A673 (cell line): ENCODE data around the gene CHCHD3. TPM values are rescaled to one million over a fixed set of nuclear protein-coding genes. Genes with fewer than 3 reads are reported as not detected.

ENCODE experiments used
- BruUV-seq: library from RNA; stranded (reverse); fragments of 400-500 nt; replicated peaks from 2 replicates; lab custom pipeline; 2021; lab: Mats Ljungman, UMichigan
- CTCF ChIA-PET: fragments of 300-600 bp; sonication (Branson Sonifier 250); formaldehyde crosslinking; loops from one replicate; lab custom pipeline; 2022; ENCODE audit warnings: antibody characterized with exemption; lab: Charles Lee
- POLR2A ChIA-PET: fragments of 300-600 bp; sonication (Branson Sonifier 250); formaldehyde crosslinking; loops from one replicate; lab custom pipeline; 2022; ENCODE audit warnings: antibody characterized with exemption; ENCODE audit not compliant: low non-redundant PET; lab: Charles Lee
- DNase-seq: peaks from one replicate; pipeline ENCODE4 v3.0.0-alpha.2; 2015; ENCODE audit warnings: low spot score
- H3K27ac ChIP-seq: fragments of 200-600 bp; sonication (generic); 2 replicates; pipeline ENCODE4 v1.5.1; 2016; ENCODE audit warnings: mixed run types, low read depth, mild to moderate bottlenecking, mixed read lengths, antibody characterized with exemption, low read length; ENCODE audit not compliant: poor library complexity, severe bottlenecking
- H3K27me3 ChIP-seq: fragments of 200-600 bp; sonication (generic); replicated peaks from 2 replicates; pipeline ENCODE4 v1.6.1; 2017; ENCODE audit warnings: mixed run types, low read depth, mild to moderate bottlenecking, mixed read lengths, antibody characterized with exemption, low read length; ENCODE audit not compliant: insufficient read depth, poor library complexity
- H3K36me3 ChIP-seq: fragments of 200-600 bp; sonication (generic); 2 replicates; pipeline ENCODE4 v1.6.1; 2016; ENCODE audit warnings: mixed run types, mild to moderate bottlenecking, mixed read lengths, antibody characterized with exemption, low read length; ENCODE audit not compliant: insufficient read depth, poor library complexity, severe bottlenecking
- H3K4me1 ChIP-seq: fragments of 200-600 bp; sonication (generic); 2 replicates; pipeline ENCODE4 v1.6.1; 2017; ENCODE audit warnings: mixed run types, mild to moderate bottlenecking, mixed read lengths, antibody characterized with exemption, low read length; ENCODE audit not compliant: insufficient read depth, poor library complexity, severe bottlenecking
- H3K4me3 ChIP-seq: fragments of 200-600 bp; sonication (generic); 2 replicates; pipeline ENCODE4 v1.5.1; 2016; ENCODE audit warnings: low read depth, mixed run types, mild to moderate bottlenecking, mixed read lengths, low read length; ENCODE audit not compliant: poor library complexity, severe bottlenecking
- H3K9me3 ChIP-seq: fragments of 200-600 bp; sonication (generic); 2 replicates; pipeline ENCODE4 v1.6.1; 2016; ENCODE audit warnings: mixed run types, low read depth, mild to moderate bottlenecking, mixed read lengths, antibody characterized with exemption, low read length; ENCODE audit not compliant: poor library complexity, severe bottlenecking
- EZH2 ChIP-seq: fragments of 200-600 bp; sonication (generic); IDR thresholded peaks from 2 replicates; pipeline ENCODE4 v1.6.1; 2017; ENCODE audit warnings: borderline replicate concordance, low read depth, mild to moderate bottlenecking, mixed read lengths, antibody characterized with exemption, low read length; ENCODE audit not compliant: poor library complexity, severe bottlenecking
- intact Hi-C: fragments of 100-400 bp; cut with micrococcal nuclease; formaldehyde crosslinking; loops from one replicate; pipeline ENCODE4 v1.10.0; 2022; ENCODE audit not compliant: unreplicated experiment
- total RNA-seq: library from RNA; stranded (reverse); gene quantifications from 2 replicates; pipeline ENCODE4 v1.2.3, GENCODE V29; 2021
- TF ChIP-seq, protein P1 (sequence below): fragments of 300-800, 200-600 bp; sonication (generic); conservative IDR thresholded peaks from 2 replicates; pipeline ENCODE4 v1.5.1; 2017; ENCODE audit warnings: low read depth, mild to moderate bottlenecking, antibody characterized with exemption, low read length, moderate library complexity, mixed read lengths

Gene CHCHD3
- total RNA-seq, 1 experiment from 2014 or later = 128 TPM

- no peaks in the 10 kb centered on the region for H3K9me3 ChIP-seq
- H3K36me3 ChIP-seq = no peaks in the 10 kb centered on the region
- no peak for DNase-seq
- intact Hi-C loops = no loop called here
- H3K27ac ChIP-seq = no peak overlapping the region
- no peak for TF ChIP-seq EZH2
- POLR2A ChIA-PET = no interaction called here
- CTCF ChIA-PET = no interaction called here
- H3K27me3 ChIP-seq = peaks cover 18% of the 10 kb centered on the region
- no peaks in the 10 kb centered on the region for H3K4me1 ChIP-seq
- H3K4me3 ChIP-seq = no peak overlapping the region
- BruUV-seq = no TSS peak
Measured at GRCh38 chr7:133099633-133100286, 17.9 kb upstream of the CHCHD3 start.

DNA sequence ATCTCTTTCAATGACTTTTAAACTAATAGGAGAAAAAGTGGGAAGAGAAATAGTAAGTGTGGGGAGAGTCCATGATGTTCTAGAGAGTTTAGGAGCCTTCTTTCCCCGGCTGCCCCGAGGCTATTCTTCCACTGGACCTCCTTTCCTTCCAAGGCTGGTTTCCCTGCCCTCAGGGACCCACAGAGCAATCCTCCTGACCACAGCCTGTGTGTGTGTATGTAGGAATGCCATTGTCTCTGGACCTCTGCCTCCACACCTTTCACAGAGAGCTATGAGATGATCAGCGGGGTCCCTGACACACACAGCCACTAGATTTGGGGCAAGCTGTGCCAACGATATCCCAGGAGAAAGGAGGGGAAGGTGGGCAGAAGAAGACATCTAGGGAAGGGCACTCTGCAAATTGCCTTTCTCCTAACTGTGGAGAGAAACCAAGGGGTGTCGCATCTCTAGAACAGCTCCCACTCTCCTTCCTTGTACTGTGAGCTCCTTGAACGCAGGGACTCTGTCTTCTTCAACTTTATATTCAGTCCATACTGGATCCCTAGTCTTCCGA lies 13.3 kb upstream of the CHCHD3 start:
- no TSS peak for BruUV-seq
- TF ChIP-seq, protein P1, sequence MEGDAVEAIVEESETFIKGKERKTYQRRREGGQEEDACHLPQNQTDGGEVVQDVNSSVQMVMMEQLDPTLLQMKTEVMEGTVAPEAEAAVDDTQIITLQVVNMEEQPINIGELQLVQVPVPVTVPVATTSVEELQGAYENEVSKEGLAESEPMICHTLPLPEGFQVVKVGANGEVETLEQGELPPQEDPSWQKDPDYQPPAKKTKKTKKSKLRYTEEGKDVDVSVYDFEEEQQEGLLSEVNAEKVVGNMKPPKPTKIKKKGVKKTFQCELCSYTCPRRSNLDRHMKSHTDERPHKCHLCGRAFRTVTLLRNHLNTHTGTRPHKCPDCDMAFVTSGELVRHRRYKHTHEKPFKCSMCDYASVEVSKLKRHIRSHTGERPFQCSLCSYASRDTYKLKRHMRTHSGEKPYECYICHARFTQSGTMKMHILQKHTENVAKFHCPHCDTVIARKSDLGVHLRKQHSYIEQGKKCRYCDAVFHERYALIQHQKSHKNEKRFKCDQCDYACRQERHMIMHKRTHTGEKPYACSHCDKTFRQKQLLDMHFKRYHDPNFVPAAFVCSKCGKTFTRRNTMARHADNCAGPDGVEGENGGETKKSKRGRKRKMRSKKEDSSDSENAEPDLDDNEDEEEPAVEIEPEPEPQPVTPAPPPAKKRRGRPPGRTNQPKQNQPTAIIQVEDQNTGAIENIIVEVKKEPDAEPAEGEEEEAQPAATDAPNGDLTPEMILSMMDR = no peak
- no peak for TF ChIP-seq EZH2
- no peak overlapping the region for H3K27ac ChIP-seq
- ChIA-PET POLR2A (no interaction called here), CTCF (no interaction called here)
- H3K4me1 ChIP-seq = no peaks in the 10 kb centered on the region
- intact Hi-C loops = no loop called here
- DNase-seq = no peak
- no peak overlapping the region for H3K4me3 ChIP-seq
- H3K9me3 ChIP-seq = no peaks in the 10 kb centered on the region
- H3K36me3 ChIP-seq = no peaks in the 10 kb centered on the region
- H3K27me3 ChIP-seq = peaks cover 7% of the 10 kb centered on the region

GRCh38 chr7:133091943-133092464 lies 10.1 kb upstream of the CHCHD3 start:
- POLR2A ChIA-PET = interaction anchor here (1.1 kb wide), 1 partner anchor 10 kb away, joined by 13 read pairs; the partner anchor contains the start of gene CHCHD3
- no TSS peak for BruUV-seq
- CTCF ChIA-PET = no interaction called here
- peaks cover 4% of the 10 kb centered on the region for H3K27me3 ChIP-seq
- H3K36me3 ChIP-seq = no peaks in the 10 kb centered on the region
- no peaks in the 10 kb centered on the region for H3K4me1 ChIP-seq
- no peak for DNase-seq
- no peaks in the 10 kb centered on the region for H3K9me3 ChIP-seq
- TF ChIP-seq, protein P1 = no peak
- TF ChIP-seq EZH2 = no peak
- intact Hi-C loops = no loop called here
- H3K27ac ChIP-seq = no peak overlapping the region
- H3K4me3 ChIP-seq = no peak overlapping the region
